Measurements from ENCODE around the gene FOXN4.
A peak's percentile ranks its signal among the peaks of the same experiment; 100 is the strongest.

FOXN4 gene

DNA sequence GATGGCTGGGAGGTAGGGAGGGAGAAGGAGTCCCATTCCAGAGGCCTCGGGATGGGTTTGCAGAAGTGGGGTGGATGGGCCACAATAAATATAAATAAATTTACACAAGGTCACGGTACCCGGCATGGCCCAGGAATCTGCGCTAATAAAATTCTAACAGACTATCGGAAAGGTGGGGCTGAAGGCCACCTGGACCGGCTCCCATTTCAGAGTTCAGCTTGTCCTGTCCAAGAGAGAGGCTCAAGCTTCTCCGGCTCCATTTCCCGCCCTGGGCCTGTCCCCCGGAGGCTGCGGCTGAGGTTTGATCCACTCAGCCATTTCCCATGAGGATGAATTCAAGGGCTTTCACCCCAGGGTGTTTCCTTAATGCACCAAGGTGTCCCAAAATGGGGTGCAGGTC, 30.2 kb downstream of the FOXN4 start:
- DNase-seq = no peak

DNA sequence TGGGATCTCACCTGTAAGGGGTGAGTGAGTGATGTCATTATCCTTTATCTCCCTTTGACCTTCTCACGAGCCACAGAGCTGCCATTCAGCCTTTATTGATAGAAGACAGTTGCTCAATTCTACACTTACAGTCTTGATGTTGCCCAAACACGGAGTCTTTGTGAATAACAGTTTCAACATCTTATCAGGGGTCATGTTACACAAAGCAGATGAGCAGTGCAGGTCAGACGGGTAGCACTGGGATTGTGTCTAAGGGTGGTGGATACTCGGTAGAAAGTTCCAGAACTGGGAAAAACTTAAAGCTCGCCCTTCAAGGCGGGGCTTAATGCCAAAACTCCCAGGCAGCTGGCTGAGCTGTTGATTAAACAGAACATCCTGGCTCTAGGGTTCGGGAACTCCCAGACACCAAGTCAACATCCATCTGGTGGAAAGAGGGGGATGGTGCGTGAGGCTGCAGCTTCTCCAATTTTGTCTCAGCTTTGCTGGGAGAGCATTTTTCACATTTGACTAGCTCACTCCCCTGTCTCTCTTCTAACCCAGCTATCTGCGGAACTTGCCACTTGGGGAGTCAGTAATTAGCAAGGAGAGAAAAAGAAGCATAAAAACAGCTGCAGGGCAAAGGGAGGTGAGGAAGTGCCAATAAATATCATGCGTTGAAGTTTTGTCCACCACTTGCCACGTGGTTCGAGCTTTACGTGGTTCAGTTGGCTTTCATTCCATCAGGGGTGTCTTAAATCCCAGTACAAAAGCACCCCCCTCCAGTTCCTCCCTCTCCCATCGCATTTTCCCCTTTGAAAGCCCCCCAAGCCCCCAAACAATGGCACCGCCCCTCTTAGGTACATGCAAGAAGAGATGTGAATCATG, 31.0 kb downstream of the FOXN4 start:
- DNase-seq = no peak

DNA sequence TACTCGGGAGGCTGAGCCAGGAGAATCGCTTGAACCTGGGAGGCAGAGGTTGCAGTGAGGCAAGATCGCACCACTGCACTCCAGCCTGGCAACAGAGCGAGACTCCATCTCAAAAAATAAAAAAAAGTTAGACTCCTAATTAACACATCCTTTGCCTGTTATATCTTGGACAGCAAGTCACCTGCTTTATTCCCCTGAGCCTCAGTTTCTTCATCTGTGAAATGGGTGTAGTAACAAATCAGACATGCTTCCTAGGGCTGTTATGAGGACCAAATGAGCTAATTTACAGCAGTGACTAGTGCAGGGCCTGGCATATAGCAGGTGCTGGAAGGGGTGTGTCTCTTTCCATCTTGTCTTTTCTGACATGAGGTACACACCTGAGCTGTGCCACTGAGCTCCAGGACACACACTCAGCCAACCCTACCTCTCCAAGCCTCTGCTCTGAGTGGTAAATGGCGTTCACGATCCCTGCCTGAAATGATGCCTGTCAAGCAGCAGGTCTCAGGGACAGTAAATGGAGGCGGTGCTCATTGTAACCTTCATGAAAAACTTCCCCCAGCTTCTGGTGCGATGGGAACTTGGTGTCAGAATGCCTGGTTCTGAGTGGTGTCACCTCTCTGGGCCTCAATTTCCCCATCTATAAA, 31.7 kb downstream of the FOXN4 start:
- DNase-seq = no peak

DNA sequence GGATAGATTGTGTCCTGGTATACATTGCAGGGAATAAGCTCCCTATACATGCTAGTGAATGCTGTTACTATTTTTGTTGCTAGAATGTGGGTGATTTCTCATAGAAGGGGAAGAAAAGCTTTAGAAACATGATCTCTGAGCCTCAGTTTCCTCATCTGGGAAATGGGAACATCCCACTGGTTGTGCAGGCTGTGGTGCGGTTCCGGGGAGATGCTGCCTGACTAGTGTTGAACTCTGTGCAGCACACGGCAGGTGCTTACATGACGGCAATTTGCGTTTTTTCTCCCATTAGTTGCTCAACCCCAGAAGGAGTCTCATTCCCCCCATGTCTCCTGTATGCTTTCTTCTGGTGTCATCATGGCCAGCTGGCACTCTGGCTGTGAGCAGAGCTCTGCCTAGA, 32.9 kb downstream of the FOXN4 start:
- no peak for DNase-seq

DNA sequence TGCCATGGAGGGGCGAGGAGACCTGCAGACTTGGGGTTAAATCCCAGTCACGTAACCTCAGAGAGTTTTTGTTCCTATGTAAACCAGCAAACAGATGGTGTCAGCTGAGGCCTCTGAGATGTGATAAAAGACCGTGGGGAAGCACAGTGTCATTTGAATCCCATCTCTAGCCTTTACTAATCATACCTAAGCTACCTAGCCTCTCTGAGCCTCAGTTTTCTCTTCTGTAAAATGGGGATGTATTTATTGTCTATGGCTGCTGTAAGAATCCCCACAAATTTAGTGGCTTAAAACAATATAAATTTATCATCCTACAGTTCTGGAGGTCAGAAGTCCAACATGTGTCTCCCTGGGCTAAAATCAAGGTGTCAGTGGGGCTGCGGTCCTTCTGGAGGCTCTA, 33.9 kb downstream of the FOXN4 start:
- no peak for DNase-seq

DNA sequence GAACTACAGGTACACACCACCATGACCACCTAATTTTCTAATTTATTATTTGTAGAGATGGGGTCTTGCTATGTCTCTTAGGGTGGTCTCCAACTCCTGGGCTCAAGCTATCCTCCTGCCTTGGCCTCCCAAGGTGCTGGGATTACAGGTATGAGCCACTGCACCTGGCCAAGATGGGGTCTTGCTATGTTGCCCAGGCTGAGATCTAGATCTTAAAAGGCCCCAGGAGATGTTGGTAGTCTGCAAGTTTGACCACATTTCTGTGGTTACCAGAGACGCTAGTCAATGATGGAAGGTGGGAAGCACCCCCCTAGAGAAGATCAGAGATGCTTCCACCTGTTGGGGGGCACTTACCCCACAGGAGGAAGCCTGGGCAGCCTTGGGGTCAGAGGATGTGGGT, 34.7 kb downstream of the FOXN4 start:
- DNase-seq = no peak

DNA sequence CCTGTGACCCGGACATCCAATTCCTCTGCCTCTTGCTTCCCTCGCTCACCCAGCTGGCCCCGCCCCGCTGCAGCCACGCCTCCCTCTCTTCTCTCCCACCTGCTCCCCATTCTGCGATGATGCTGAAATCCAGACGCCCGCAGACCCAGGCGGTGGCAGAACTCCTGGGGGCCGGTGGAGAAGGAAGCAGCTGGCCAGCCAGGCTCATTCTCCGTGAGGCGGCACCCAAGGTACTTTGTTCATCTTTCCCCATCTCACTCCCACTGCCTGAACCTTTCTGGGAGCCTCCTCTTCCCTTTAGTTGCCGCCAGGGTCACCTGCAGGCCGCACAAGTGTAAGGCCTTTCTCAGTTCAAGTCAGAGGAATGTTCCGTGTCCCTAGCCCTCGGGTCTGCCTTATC, 35.7 kb downstream of the FOXN4 start:
- no peak for DNase-seq

DNA sequence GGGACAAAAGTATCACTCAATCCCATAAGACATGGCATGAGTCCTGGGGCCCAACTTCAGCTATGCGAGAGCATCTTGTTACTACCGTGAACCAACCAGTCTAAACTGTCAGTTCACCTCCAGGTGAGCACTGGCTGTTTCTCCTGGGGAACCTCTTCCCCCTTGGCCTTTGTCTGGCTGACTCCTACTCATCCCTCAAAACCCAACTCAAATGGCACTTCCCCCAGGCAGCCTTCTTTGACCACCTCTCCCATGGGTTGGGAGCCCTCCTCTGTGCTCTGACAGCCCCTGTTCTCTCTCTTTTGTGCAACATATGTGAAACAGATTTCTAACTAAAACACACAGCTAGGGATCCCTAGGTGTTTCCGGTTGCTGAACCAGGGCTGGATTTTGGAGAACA, 37.7 kb downstream of the FOXN4 start:
- DNase-seq = no peak

DNA sequence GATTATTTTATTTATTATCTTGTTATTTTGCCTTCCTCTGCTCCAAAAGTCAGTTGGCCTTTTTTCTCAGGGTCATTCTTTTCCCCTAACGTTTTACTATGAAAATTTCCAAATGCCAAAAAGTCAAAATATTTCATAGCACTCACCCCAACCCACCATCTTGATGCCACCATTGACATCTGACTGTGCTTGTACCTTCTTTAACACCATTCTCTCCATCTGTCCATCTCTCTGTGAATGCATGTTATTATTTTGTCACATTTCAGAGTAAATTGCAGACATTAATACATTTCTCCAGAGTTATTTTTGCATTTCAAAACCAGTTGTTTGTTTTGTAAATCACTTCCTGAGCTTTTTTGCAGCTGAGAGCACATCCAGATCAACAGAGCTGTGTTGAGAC, 38.6 kb downstream of the FOXN4 start:
- DNase-seq = no peak

DNA sequence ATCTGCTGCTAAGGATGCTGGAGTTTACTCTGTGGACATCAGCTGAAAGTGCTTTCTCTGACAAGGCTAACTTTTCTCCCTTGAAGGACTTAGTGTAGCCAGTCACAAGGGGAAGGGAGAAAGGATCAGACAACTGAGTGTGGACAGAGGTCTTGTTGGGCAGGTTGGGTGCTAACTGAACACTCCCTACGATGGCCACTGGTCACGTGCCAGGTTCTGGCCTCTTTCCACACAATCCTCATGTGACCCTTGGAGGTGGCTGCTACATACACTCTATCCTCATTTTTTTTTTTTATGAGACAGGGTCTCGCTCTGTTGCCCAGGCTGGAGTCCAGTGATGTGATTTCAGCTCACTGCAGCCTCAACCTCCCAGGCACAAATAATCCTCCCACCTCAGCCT, 39.7 kb downstream of the FOXN4 start:
- DNase-seq = no peak

DNA sequence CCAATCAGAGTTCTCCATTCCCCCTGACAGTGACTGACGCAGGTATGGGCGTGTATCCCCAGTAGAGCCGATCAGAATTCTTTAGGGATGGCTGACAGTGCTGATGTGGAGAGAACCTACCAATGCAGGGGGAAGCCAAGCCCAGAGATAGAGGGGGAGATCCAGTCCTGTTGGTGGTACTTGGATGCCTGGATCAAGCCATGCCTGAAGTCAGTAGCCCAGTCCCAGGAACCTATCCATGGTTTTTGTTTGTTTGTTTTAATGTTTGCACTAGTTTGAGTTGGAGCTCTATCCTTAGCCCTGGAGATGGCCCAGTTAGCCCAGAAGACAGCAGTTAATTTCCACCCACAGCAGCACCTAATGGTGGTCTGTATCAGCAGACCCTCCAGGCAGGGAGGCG, 40.2 kb downstream of the FOXN4 start:
- no peak for DNase-seq

DNA sequence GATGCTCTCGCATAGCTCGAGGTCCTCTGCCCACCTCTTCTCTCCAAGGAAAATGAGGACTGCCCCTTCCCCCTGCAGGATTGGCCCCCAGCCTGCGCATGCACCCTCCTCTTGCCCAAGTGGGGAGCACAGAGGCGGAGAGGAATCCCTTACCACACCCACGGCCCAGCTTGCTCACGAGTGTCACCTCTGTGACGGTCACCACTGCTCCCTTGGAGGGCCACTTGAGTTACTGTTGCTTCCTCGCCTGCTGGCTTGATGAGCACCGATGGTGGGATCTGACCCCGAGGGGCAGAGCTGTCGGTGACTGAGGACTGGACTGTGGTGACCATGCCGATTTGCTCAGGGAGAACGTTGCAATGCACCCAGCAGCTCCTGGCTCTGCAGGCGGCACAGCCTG, 41.7 kb downstream of the FOXN4 start:
- no peak for DNase-seq

DNA sequence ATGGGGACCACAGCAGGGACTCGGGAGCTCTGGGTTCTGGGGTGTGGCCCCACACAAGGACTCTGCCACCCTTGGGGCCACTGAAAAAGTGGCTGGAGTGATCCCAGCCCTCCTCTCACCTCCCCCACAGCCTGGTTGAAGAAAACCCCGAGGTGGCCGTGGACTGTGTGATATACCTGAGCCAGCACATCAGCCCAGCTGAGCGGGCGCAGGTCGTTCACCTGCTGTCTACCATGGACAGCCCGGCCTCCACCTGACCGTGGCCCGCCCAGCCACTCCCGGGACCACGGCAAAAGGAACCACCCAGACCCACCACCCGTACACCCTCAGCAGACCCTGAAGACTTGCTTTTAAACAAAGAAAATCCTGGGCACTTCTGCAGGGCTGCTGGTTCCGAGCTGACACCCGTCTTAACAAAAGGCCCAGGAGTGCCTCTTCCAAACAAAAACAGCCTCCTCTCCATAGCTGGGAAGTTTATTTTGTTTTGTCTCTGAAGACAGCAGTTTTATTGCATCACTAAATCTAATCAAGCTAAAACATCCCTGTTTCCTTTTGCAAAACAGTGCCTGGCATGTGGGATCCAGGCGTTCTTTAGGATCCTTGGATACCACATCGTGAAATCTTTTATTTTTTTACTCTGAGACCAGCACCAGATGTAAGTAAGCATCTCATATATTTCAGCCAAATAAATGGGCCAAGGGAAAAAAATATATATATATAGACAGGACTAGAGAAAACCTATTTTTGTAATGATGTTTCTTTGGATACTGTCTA, 42.8 kb downstream of the FOXN4 start:
- no peak for DNase-seq

DNA sequence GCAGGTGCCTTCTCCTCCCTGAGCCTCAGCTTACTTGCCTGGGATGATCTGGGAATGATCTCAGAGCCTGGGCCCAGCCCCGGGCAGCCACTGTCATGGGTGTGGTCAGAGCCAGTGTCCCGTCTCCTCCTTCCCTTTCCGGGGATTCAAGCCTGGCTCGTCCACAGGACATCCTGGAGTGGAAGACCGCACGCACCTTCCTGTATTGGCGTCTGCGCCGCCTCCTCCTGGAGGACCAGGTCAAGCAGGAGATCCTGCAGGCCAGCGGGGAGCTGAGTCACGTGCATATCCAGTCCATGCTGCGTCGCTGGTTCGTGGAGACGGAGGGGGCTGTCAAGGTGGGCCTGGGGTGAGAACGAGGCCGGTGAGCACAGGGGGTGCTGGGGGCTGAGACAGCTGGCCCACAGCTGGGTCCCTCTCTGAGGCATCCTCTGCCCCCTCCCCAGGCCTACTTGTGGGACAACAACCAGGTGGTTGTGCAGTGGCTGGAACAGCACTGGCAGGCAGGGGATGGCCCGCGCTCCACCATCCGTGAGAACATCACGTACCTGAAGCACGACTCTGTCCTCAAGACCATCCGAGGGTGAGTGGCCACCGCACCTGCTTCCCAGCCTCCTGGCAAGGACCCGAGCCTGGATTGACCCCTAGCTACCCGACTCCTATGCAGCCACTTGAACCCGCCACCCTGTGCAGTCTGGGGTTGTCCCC, 44.0 kb downstream of the FOXN4 start:
- DNase-seq = no peak

DNA sequence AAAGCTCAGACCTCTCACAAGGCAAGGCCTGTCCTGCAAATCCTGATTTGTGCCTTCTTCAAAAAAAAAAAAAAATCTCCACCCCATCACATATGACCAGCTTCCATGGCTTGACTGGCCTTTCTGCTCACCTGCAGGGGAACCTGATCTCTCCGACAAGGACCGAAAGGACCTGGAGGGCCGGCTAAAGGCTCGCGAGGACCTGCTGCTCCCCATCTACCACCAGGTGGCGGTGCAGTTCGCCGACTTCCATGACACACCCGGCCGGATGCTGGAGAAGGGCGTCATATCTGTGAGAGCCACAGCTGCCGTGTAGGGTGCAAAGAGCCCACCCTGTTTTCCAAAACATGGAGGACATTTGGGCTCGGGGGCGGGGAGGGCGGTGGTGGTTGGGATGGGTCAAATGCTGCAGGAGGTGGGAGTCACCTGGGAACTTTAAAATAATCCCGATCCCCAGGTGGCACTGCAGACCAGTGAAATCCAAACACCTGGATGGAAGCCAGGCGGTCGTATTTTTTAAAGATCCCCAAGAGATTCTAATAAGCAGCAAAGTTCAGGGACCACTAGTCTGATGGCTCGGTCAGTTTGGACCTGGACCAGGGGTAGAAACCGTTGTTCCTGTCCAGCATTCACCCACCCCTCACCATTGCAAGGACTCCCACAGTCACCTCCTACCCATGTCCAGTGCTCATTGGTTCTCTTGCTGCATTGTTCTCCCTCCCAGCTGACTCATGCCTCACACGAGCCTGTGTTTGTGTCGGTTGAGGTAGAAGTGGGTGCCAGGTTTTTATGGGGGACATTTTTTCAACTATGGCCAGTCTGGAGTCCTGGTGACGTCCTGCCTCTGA, 44.8 kb downstream of the FOXN4 start:
- DNase-seq = peak; percentile 9

DNA sequence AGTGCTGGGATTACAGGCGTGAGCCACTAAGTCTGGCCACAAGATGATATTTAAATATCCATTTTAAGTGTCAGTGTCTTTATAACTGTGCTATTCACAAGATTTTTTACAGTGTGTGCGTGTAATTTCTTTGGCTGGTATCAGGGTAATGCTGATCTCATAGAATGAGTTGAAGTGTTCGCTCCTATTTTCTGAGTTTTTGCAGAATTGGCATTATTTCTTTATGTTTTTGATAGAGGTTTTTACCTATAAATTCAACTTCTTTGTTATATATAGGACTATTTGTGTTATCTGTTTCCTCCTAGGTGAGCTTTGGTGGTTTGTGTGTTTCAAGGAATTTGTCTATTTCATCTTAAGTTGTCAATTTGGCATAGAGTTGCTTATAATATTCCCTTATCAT, 45.6 kb downstream of the FOXN4 start:
- no peak for DNase-seq

DNA sequence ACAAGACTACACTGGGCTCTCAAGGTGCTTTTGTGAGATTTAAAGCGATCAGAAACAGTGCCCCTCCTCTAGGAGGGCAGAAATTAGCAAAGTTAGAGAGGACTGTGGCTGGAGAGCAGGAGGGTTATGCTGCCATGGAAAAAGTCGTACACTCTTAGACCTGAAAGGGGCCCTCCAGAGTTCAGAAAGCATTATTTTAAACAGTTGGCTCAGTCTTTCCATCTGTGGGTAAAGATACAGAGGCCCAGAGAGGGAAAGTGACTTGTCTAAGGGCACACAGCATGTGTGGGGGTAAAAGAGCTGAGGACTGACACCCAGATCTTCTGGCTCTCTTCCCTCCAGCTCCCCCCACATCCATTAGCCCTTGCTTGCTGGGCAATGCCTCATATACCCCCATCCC, 47.1 kb downstream of the FOXN4 start:
- no peak for DNase-seq

DNA sequence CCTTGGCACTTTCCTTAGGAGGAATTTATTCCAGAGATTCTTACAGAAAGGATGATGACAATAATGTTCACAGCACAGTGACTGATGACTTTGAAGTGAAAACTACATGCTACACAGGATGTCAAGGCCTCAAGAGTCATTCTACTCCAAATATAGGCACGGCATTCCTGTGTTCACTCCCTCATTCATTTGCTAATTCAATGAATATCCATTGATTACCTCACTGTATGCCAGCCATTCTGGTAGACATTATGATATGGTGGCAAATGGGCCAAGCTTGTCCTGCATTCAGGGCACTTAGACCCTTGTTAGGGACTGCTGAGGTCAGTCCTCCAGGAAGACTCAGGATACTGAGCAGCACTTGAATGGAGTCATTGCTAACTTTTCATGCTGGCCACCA, 48.0 kb downstream of the FOXN4 start:
- no peak for DNase-seq

DNA sequence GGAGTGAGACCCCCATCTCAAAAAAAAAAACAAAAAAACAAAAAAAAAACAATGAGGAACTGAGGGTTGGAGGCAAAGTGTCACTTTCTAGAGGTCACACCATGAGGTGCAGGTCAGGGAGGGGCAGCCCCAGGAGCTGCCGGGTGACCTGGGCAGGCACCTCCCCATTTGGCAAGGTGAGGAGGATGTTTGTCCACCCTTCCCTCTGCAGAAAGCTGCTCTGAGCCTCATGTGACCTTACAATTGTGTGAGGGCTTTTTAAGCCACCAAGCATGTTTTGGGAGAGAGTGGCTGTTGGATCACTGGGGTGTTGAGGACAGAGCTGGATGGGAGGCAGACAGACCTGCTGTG, 49.6 kb downstream of the FOXN4 start:
- no peak for DNase-seq

DNA sequence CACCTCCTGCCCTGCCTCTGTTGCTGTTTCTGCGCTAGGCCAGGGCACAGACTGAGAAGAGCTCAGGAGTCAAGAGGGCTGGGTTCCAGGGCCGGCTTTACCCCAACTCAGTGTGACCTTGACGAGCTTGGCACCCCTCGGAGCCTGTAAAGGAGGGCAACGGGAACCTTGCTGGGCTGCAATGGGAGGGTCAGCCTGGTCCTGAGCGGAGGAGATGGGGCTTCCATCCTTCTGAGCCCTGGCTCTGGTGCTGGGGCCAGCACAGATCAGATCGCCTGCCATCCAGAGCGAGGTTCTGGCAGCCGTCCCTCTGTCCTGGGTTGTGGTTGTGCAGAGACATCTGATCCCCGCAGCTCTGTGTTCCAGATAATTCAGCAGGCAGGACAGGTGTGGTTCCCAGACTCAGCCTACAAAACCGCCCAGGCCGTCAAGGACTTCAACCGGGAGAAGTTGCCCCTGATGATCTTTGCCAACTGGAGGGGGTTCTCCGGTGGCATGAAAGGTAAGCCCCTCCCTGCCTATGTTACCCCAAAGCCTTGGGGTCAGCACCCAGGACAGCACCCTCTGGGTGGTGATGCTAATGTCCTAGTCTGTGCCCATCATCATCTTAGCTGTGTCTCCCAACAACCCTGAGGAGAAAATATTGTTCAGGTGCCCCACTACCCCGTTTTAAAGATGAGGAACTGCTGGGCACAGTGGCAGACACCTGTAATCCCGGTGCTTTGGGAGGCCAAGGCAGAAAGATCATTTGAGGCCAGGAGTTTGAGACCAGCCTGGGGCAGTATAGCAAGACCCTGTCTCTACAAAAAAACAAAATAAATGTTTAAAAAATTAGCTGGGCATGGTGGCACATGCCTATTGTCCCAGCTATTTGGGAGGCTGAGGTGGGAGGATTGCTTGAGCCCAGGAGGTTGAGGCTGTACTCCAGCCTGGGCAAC, 50.2 kb downstream of the FOXN4 start:
- no peak for DNase-seq

DNA sequence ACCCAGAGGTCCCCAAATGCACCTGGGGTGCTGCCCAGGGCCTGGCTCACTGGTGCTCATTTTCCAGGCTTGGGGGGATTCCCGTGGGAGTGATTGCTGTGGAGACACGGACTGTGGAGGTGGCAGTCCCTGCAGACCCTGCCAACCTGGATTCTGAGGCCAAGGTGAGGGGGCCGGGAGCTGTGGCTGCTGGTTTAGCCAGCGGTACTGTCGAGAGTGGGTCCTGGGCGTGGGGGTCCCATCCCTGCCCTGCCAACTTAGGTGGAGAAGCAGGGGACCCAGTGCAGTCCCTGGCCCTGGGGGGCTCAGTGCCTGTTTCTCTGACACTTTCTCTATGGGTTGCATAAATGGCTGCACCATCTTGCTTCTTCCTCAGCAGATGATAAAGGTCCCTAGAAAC, 50.9 kb downstream of the FOXN4 start:
- DNase-seq = no peak

Data from CD4-positive, alpha-beta T cell treated with Interleukin-6 for 4 hours (primary cell).